ENCODE results near the gene PTS.
A peak's percentile ranks its signal among the peaks of the same experiment; 100 is the strongest.

Gene PTS

DNA sequence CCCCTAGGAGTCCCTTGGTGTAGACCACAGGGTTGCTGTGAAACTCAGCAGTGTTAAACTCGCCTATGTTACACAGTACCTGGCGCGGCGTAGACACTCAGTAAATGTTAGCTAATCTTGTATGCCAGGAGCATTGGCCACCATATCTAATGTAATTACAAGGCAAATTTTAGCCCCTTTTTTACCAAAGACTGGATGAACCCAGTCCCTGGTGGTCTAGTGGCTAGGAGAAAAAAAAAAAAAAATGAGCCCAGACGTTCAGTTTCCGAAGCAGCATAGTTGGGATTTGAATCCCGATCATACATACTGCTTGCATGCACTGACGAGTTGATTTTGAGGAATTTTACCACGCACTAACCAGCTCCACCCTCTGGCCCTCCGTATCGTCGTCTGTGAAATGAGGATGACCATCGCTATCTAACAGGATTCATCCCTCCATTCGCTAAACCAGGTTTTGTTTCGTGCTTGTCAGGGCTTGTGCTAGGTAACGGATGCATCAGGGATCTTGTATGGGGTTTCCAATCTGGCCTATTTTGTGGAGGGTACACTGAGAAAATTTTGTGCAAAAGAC lies 688 bp downstream of the PTS start:
- no peak for TF ChIP-seq CSDC2 (CRISPR knock-in tag; IDR thresholded peaks at IDR 0.05)
- no peak for TF ChIP-seq BACH2 (CRISPR knock-in tag; IDR thresholded peaks at IDR 0.05; ENCODE audit: borderline replicate concordance)
- TF ChIP-seq TOX (CRISPR knock-in tag; IDR thresholded peaks at IDR 0.05; ENCODE audit: borderline replicate concordance), result no peak
- no peak for TF ChIP-seq ZNF70 (CRISPR knock-in tag; IDR thresholded peaks at IDR 0.05)
- no peak for TF ChIP-seq ZNF8 (CRISPR knock-in tag; IDR thresholded peaks at IDR 0.05)
- no peak for TF ChIP-seq ISL1 (CRISPR knock-in tag; IDR thresholded peaks at IDR 0.05)
- no peak for TF ChIP-seq ARNTL (CRISPR knock-in tag; IDR thresholded peaks at IDR 0.05; ENCODE audit: borderline replicate concordance, low read depth)
- TF ChIP-seq, protein P1, sequence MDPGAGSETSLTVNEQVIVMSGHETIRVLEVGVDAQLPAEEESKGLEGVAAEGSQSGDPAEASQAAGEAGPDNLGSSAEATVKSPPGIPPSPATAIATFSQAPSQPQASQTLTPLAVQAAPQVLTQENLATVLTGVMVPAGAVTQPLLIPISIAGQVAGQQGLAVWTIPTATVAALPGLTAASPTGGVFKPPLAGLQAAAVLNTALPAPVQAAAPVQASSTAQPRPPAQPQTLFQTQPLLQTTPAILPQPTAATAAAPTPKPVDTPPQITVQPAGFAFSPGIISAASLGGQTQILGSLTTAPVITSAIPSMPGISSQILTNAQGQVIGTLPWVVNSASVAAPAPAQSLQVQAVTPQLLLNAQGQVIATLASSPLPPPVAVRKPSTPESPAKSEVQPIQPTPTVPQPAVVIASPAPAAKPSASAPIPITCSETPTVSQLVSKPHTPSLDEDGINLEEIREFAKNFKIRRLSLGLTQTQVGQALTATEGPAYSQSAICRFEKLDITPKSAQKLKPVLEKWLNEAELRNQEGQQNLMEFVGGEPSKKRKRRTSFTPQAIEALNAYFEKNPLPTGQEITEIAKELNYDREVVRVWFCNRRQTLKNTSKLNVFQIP (CRISPR knock-in tag; IDR thresholded peaks at IDR 0.05; ENCODE audit: borderline replicate concordance, low read depth), result no peak
- TF ChIP-seq PPARA (CRISPR knock-in tag; IDR thresholded peaks at IDR 0.05; ENCODE audit: borderline replicate concordance), result no peak
- TF ChIP-seq, protein P2, sequence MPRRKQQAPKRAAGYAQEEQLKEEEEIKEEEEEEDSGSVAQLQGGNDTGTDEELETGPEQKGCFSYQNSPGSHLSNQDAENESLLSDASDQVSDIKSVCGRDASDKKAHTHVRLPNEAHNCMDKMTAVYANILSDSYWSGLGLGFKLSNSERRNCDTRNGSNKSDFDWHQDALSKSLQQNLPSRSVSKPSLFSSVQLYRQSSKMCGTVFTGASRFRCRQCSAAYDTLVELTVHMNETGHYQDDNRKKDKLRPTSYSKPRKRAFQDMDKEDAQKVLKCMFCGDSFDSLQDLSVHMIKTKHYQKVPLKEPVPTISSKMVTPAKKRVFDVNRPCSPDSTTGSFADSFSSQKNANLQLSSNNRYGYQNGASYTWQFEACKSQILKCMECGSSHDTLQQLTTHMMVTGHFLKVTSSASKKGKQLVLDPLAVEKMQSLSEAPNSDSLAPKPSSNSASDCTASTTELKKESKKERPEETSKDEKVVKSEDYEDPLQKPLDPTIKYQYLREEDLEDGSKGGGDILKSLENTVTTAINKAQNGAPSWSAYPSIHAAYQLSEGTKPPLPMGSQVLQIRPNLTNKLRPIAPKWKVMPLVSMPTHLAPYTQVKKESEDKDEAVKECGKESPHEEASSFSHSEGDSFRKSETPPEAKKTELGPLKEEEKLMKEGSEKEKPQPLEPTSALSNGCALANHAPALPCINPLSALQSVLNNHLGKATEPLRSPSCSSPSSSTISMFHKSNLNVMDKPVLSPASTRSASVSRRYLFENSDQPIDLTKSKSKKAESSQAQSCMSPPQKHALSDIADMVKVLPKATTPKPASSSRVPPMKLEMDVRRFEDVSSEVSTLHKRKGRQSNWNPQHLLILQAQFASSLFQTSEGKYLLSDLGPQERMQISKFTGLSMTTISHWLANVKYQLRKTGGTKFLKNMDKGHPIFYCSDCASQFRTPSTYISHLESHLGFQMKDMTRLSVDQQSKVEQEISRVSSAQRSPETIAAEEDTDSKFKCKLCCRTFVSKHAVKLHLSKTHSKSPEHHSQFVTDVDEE (CRISPR knock-in tag; IDR thresholded peaks at IDR 0.05), result no peak
- no peak for TF ChIP-seq ZNF565 (CRISPR knock-in tag; conservative IDR thresholded peaks at IDR 0.05; ENCODE audit: low read depth)
- no peak for TF ChIP-seq ZC3H10 (CRISPR knock-in tag; IDR thresholded peaks at IDR 0.05)
- peak; percentile 65 for ATAC-seq

DNA sequence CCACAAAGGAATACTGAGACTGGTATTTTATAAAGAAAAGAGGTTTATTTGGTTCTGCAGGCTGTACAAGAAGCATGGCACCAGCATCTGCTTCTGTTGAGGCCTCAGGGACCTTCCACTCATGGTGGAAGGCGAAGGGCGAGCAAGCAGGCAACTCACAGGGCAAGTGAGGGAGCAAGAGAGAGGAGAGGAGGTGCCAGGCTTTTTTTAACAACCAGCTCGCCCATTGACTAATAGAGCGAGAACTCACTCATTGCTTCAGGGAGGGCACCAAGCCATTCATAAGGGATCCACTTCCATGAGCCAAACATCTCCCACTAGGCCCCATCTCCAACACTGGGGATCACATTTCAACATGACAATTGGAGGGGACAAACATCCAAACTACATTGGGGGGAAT lies 1.2 kb downstream of the PTS start:
- TF ChIP-seq RARB (CRISPR knock-in tag; IDR thresholded peaks at IDR 0.05) (no peak), ZFP30 (CRISPR knock-in tag; IDR thresholded peaks at IDR 0.05) (no peak), TOX (CRISPR knock-in tag; IDR thresholded peaks at IDR 0.05; ENCODE audit: borderline replicate concordance) (no peak), ESRRG (CRISPR knock-in tag; IDR thresholded peaks at IDR 0.05) (no peak), ZNF565 (CRISPR knock-in tag; conservative IDR thresholded peaks at IDR 0.05; ENCODE audit: low read depth) (no peak), OSR1 (CRISPR knock-in tag; IDR thresholded peaks at IDR 0.05) (no peak), ARNTL (CRISPR knock-in tag; IDR thresholded peaks at IDR 0.05; ENCODE audit: borderline replicate concordance, low read depth) (no peak), ZNF70 (CRISPR knock-in tag; IDR thresholded peaks at IDR 0.05) (no peak), CSDC2 (CRISPR knock-in tag; IDR thresholded peaks at IDR 0.05) (no peak), ZFP3 (CRISPR knock-in tag; IDR thresholded peaks at IDR 0.05) (no peak)
- TF ChIP-seq, protein P3, sequence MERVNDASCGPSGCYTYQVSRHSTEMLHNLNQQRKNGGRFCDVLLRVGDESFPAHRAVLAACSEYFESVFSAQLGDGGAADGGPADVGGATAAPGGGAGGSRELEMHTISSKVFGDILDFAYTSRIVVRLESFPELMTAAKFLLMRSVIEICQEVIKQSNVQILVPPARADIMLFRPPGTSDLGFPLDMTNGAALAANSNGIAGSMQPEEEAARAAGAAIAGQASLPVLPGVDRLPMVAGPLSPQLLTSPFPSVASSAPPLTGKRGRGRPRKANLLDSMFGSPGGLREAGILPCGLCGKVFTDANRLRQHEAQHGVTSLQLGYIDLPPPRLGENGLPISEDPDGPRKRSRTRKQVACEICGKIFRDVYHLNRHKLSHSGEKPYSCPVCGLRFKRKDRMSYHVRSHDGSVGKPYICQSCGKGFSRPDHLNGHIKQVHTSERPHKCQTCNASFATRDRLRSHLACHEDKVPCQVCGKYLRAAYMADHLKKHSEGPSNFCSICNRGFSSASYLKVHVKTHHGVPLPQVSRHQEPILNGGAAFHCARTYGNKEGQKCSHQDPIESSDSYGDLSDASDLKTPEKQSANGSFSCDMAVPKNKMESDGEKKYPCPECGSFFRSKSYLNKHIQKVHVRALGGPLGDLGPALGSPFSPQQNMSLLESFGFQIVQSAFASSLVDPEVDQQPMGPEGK (CRISPR knock-in tag; IDR thresholded peaks at IDR 0.05; ENCODE audit: borderline replicate concordance), result no peak
- ATAC-seq, result no peak

DNA sequence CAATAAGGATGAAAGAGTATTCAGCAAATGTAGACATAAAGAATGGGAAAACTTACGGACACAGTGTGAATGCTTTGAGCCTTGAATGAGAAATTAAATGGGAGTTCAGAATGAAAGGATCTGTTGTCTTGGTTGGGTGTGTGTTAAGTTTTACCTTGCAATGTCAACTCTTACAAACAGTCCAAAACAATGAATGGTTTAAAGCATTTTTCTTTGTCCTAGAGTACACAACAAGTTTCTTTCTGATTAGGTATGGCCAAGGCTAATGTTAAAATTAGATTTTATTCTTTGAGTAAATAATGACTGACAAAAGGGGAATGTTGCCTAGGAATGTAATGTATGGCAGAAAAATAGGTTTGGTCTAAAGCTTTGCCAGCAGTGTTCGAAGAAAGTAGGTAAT lies 2.5 kb downstream of the PTS start:
- ATAC-seq, result no peak
- TF ChIP-seq ISL1 (CRISPR knock-in tag; IDR thresholded peaks at IDR 0.05) (no peak), ZFP3 (CRISPR knock-in tag; IDR thresholded peaks at IDR 0.05) (no peak), TOX (CRISPR knock-in tag; IDR thresholded peaks at IDR 0.05; ENCODE audit: borderline replicate concordance) (no peak), ZFP30 (CRISPR knock-in tag; IDR thresholded peaks at IDR 0.05) (no peak), GLIS3 (CRISPR knock-in tag; IDR thresholded peaks at IDR 0.05) (no peak)

DNA sequence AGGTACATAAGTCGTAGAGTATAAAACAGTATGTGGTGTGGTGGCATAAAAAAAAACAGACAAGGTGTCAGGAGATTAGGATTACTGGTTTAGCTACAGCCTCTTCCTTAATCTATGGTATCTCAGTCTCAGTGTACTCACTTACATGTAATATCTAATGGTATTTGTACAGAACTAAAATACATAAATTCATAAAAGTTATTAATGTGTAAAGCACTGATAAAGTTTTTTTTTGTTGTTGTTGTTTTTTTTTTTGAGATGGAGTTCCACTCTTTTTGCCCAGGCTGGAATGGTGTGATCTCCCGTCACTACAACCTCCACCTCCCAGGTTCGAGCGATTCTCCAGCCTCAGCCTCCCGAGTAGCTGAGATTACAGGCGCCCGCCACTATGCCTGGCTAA lies 2.9 kb downstream of the PTS start:
- ATAC-seq, result no peak

DNA sequence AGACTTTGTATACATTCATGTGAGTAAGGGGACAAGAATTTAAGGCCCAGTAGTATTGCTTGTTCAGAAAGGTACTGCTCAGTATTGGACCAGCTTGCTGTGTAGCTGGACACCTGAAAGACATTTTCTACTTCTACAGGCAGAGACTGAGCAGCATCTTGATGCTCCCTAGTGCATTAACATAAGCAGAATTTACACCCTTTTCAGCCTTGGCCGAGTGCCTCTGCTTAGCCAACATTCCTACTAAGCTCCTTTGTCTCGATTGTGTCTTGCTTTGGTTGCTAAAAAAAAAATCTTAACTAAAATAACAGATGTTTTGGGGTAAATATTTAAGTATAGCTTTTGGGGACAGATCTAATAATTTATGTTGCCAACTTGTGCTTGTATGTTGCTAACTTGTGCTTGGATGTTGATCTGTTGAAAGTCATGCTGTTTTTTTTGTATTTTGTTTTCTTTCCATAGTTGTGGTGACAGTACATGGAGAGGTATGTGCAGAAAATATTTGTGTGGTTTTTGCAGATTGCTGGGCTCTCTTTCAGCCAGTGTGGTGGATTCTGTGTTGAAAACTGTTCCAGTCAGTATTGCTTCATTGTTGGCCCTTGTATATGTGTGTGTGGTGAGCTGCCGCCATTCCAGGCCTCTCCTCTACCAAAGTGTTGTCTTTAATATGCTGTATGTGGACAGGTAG lies 3.7 kb downstream of the PTS start:
- TF ChIP-seq ISL1 (CRISPR knock-in tag; IDR thresholded peaks at IDR 0.05) (no peak), SNAI2 (CRISPR knock-in tag; IDR thresholded peaks at IDR 0.05) (no peak), ARNTL (CRISPR knock-in tag; IDR thresholded peaks at IDR 0.05; ENCODE audit: borderline replicate concordance, low read depth) (no peak), ZNF565 (CRISPR knock-in tag; conservative IDR thresholded peaks at IDR 0.05; ENCODE audit: low read depth) (no peak), ESRRG (CRISPR knock-in tag; IDR thresholded peaks at IDR 0.05) (no peak), TCF4 (CRISPR knock-in tag; IDR thresholded peaks at IDR 0.05; ENCODE audit: borderline replicate concordance) (no peak), ZNF70 (CRISPR knock-in tag; IDR thresholded peaks at IDR 0.05) (no peak), ZFP3 (CRISPR knock-in tag; IDR thresholded peaks at IDR 0.05) (no peak), CSDC2 (CRISPR knock-in tag; IDR thresholded peaks at IDR 0.05) (no peak), TOX (CRISPR knock-in tag; IDR thresholded peaks at IDR 0.05; ENCODE audit: borderline replicate concordance) (no peak), BACH2 (CRISPR knock-in tag; IDR thresholded peaks at IDR 0.05; ENCODE audit: borderline replicate concordance) (no peak), ZNF8 (CRISPR knock-in tag; IDR thresholded peaks at IDR 0.05) (no peak)
- TF ChIP-seq, protein P2 (CRISPR knock-in tag; IDR thresholded peaks at IDR 0.05), result no peak
- no peak for ATAC-seq

More for the DNA sequence above, 2.9 kb downstream of the PTS start:
- TF ChIP-seq ZFP30 (CRISPR knock-in tag; IDR thresholded peaks at IDR 0.05), result no peak
